NCI-H146 (cell line): ENCODE data around the gene ACOXL.
"Not testable (repeated sequence)": the region's sequence is repeated elsewhere in the genome, so short reads cannot be mapped to it uniquely, and the experiment has no call there.

Experiments used
- DNase-seq: peaks from one replicate; lab custom pipeline; 2025; lab: John Stamatoyannopoulos, UW

Gene ACOXL

GRCh38 chr2:111066062-111066593 lies 333.8 kb downstream of the ACOXL start:
- DNase-seq = no peak

GRCh38 chr2:111068435-111069058 lies 336.2 kb downstream of the ACOXL start:
- peak; percentile 61 for DNase-seq

GRCh38 chr2:111069722-111070121 lies 337.3 kb downstream of the ACOXL start:
- no peak for DNase-seq

GRCh38 chr2:111071600-111072171 lies 339.3 kb downstream of the ACOXL start:
- DNase-seq = peak; percentile 36

GRCh38 chr2:111072220-111072871 lies 340.0 kb downstream of the ACOXL start:
- no peak for DNase-seq

- not testable (repeated sequence) for DNase-seq
Measured at GRCh38 chr2:111082659-111083058, 350.3 kb downstream of the ACOXL start.

- DNase-seq = no peak
Measured at GRCh38 chr2:111091811-111092211, 359.4 kb downstream of the ACOXL start.

GRCh38 chr2:111094691-111095090 lies 362.3 kb downstream of the ACOXL start:
- no peak for DNase-seq

GRCh38 chr2:111095434-111095833 lies 363.1 kb downstream of the ACOXL start:
- DNase-seq = no peak

- DNase-seq = no peak
Measured at GRCh38 chr2:111099402-111099801, 367.0 kb downstream of the ACOXL start.

GRCh38 chr2:111100087-111100764 lies 367.9 kb downstream of the ACOXL start:
- DNase-seq = peak; percentile 79

- DNase-seq = no peak
Measured at GRCh38 chr2:111100765-111101162, 368.4 kb downstream of the ACOXL start.

- DNase-seq = no peak
Measured at GRCh38 chr2:111101592-111101991, 369.2 kb downstream of the ACOXL start.

- DNase-seq = no peak
Measured at GRCh38 chr2:111102216-111102615, 369.8 kb downstream of the ACOXL start.

- DNase-seq = no peak
Measured at GRCh38 chr2:111105926-111106325, 373.6 kb downstream of the ACOXL start.

GRCh38 chr2:111106706-111107105 lies 374.3 kb downstream of the ACOXL start:
- no peak for DNase-seq

- DNase-seq = no peak
Measured at GRCh38 chr2:111108745-111109271, 376.4 kb downstream of the ACOXL start.

GRCh38 chr2:111111101-111111755 lies 378.9 kb downstream of the ACOXL start:
- DNase-seq = no peak

- no peak for DNase-seq
Measured at GRCh38 chr2:111113838-111114237, 381.5 kb downstream of the ACOXL start.

GRCh38 chr2:111116011-111116746 lies 383.8 kb downstream of the ACOXL start:
- no peak for DNase-seq
